Germinal center (tissue), 1 donor: ENCODE measurements around the gene PGM5.

ENCODE experiments used
- DNase-seq: peaks from one replicate; pipeline ENCODE4 v3.0.0; 2012; ENCODE audit warnings: mixed read lengths, low spot score

PGM5 gene

GRCh38 chr9:68437785-68438184 lies 81.4 kb downstream of the PGM5 start:
- no peak for DNase-seq

- DNase-seq: no peak
These were observed 87.2 kb downstream of the PGM5 start for GRCh38 chr9:68443624-68444023.

GRCh38 chr9:68446836-68447235 lies 90.4 kb downstream of the PGM5 start:
- no peak for DNase-seq

DNA sequence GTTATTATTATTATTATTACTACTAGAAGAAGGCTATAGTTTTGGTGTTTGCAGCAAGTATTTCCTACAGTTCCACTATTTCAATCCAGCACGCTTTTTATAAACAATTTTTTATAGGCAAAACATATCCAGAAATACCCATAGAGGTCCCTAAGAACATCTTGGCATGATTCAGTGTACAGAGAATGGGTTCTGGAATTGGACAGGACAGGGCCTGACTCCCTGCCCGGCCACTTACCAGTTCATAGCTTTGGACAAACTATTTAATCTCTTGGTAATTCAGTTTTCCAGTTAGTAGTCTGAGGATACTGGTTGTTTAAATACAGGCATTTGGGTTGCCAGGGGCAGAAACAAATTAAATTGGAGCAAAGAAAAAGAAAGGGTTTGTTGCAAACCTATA lies 91.2 kb downstream of the PGM5 start:
- DNase-seq: no peak

GRCh38 chr9:68454579-68455334 lies 98.3 kb downstream of the PGM5 start:
- DNase-seq: no peak

DNA sequence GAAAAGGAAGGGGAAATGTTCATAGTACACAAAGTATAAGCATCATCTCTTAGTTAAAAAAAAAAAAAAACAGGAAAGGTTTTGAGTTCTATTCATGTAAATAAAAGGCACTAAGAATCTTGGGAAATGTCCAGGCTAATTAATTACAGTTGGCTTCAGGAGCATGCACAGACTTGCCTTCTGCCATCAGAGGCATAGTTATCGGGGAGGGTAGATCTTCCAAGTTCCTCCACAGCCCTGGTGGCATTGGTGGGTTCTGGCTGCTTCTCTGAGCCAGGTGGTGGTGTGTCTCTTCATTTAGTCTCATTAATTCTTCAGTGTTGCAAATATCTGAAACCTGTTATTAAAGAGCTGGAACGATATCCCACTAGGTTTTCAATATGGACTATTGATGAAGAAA lies 99.0 kb downstream of the PGM5 start:
- DNase-seq: no peak

GRCh38 chr9:68457803-68458202 lies 101.4 kb downstream of the PGM5 start:
- no peak for DNase-seq

- DNase-seq: no peak
These were observed 102.5 kb downstream of the PGM5 start for GRCh38 chr9:68458918-68459317.

- no peak for DNase-seq
These were observed 105.8 kb downstream of the PGM5 start for GRCh38 chr9:68462105-68462775.

GRCh38 chr9:68470067-68470466 lies 113.7 kb downstream of the PGM5 start:
- no peak for DNase-seq

DNA sequence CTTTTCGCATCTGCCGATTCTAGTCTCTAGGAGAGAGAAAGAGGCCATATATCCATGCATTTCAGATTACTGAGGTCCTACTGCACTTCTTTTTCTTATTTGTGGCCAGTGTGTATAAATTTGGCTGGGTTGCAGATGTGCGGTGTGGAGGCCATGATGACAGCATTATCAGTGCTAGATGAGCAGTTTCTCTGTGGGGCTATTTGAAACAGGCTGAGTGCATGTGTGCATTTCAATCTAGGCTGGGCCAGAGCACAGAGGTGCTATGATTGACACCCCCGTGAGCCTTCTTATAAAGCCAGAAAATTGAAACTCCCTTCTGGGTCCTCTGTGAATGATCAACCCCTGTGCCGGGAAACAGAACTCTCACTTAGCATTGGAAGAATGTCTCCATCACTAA lies 114.2 kb downstream of the PGM5 start:
- DNase-seq: no peak

- DNase-seq: no peak
These were observed 115.7 kb downstream of the PGM5 start for GRCh38 chr9:68472119-68472518.

GRCh38 chr9:68473790-68474189 lies 117.4 kb downstream of the PGM5 start:
- peak; percentile 5 for DNase-seq

GRCh38 chr9:68476422-68476821 lies 120.0 kb downstream of the PGM5 start:
- no peak for DNase-seq

GRCh38 chr9:68476847-68477246 lies 120.4 kb downstream of the PGM5 start:
- DNase-seq: no peak

GRCh38 chr9:68480807-68481206 lies 124.4 kb downstream of the PGM5 start:
- no peak for DNase-seq

GRCh38 chr9:68482548-68482947 lies 126.1 kb downstream of the PGM5 start:
- DNase-seq: no peak

GRCh38 chr9:68488126-68488525 lies 131.7 kb downstream of the PGM5 start:
- no peak for DNase-seq

DNA sequence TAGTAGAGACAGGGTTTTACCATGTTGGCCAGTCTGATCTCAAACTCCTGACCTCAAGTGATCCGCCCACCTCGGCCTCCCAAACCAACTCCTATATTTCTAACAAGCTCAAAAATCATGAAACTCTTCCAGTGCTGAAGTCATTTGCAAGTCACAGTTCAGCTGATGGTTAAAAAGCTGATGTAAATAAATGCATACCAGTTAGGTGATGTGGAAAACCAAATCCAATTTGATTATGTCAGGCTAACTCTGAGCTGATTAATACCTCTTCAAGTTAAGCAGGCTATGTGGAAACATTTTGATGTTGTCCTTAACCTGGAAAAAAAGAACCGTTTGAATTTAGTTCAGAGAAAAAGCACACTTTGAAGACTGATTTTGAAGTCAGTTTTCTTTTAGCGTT lies 133.2 kb downstream of the PGM5 start:
- DNase-seq: no peak

DNA sequence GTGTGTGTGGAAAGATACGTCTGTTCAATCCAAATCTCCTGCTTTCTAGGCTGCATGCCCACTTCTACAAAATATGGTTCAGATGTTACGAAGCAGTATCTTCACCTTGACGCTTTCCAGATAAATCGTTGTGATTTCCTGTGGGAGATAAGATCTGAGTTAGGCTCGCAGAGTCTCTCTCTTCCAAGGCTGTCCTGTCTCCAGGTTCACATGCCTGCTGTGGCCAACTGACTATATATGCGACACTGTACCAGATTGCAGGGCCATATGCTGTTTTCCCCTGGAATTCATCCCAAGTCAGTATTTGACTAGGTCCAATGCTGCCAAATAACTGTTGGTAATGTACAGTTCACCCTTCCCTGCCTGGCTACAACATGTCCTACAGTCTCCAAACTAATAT lies 136.4 kb downstream of the PGM5 start:
- no peak for DNase-seq

GRCh38 chr9:68493541-68493940 lies 137.1 kb downstream of the PGM5 start:
- DNase-seq: no peak

- no peak for DNase-seq
These were observed 137.7 kb downstream of the PGM5 start for GRCh38 chr9:68493958-68494577.

DNA sequence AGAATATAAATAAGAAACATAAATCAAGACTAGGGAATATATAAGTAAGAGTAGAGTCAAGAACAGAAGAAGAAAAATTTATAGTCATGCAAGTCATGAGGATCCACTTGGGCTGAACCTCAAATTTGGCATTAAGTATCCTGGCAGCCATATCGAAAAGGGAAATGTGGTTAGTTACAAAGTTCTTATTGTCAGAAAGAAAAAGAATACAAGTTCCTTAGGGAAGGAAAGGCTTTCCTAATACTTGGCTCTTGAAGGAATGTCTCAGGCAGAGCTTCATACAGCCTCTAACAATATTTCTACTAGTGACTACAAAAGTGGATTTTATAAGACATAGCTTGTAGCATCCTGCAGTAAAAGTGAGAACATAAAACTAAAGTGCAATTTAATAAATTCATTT lies 138.8 kb downstream of the PGM5 start:
- no peak for DNase-seq
